Smooth muscle cell (in vitro differentiated cells): ENCODE measurements around the gene PDK1. TPM values are rescaled to one million over a fixed set of nuclear protein-coding genes. Genes with fewer than 3 reads are reported as not detected.

Experiments
- DNase-seq: peaks from one replicate; lab custom pipeline; 2025; ENCODE audit not compliant: unreplicated experiment; lab: John Stamatoyannopoulos, UW
- H2AFZ ChIP-seq: fragments of 200-600 bp; sonication (generic); 2 replicates; pipeline ENCODE4 v1.6.0; 2016; ENCODE audit warnings: antibody characterized with exemption, low read depth, mild to moderate bottlenecking
- H3F3A ChIP-seq: fragments of 200-600 bp; sonication (generic); 2 replicates; pipeline ENCODE4 v1.6.0; 2017; ENCODE audit warnings: antibody characterized with exemption, low read depth
- H3K27ac ChIP-seq: fragments of 200-600 bp; sonication (generic); 2 replicates; pipeline ENCODE4 v1.5.1; 2016; ENCODE audit warnings: low read depth, mild to moderate bottlenecking
- H3K27me3 ChIP-seq: fragments of 200-600 bp; sonication (generic); 2 replicates; pipeline ENCODE4 v1.6.1; 2016; ENCODE audit warnings: low read depth, mild to moderate bottlenecking
- H3K36me3 ChIP-seq: fragments of 200-600 bp; sonication (generic); 2 replicates; pipeline ENCODE4 v1.5.1; 2016; ENCODE audit warnings: low read depth
- H3K4me1 ChIP-seq: fragments of 200-600 bp; sonication (generic); 2 replicates; pipeline ENCODE4 v1.5.1; 2016; ENCODE audit warnings: low read depth
- H3K4me2 ChIP-seq: fragments of 200-600 bp; sonication (generic); 2 replicates; pipeline ENCODE4 v1.6.0; 2016; ENCODE audit warnings: mild to moderate bottlenecking
- H3K4me3 ChIP-seq: fragments of 200-600 bp; sonication (generic); 2 replicates; pipeline ENCODE4 v1.5.1; 2016; ENCODE audit warnings: mild to moderate bottlenecking
- H3K79me2 ChIP-seq: fragments of 200-600 bp; sonication (generic); 2 replicates; pipeline ENCODE4 v1.6.0; 2016; ENCODE audit warnings: low read depth, mild to moderate bottlenecking
- H3K9ac ChIP-seq: fragments of 200-600 bp; sonication (generic); 2 replicates; pipeline ENCODE4 v1.6.0; 2016; ENCODE audit warnings: low read depth
- H3K9me3 ChIP-seq: fragments of 200-600 bp; sonication (generic); replicated peaks from 2 replicates; pipeline ENCODE4 v1.5.1; 2016; ENCODE audit warnings: low read depth
- H4K20me1 ChIP-seq: fragments of 200-600 bp; sonication (generic); 2 replicates; pipeline ENCODE4 v1.6.0; 2016; ENCODE audit warnings: low read depth
- CTCF ChIP-seq: fragments of 200-600 bp; sonication (generic); IDR thresholded peaks from 2 replicates; pipeline ENCODE4 v1.5.1; 2017; ENCODE audit warnings: borderline replicate concordance, mild to moderate bottlenecking, antibody characterized with exemption; ENCODE audit not compliant: insufficient read depth, poor library complexity, severe bottlenecking
- WGBS: methylation state at CpG from one replicate; pipeline ENCODE4 v1.1.7; 2016; ENCODE audit warnings: low lambda C conversion rate; 5-methylcytosine and 5-hydroxymethylcytosine counted together
- polyA plus RNA-seq: library from polyadenylated mRNA; unstranded; fragments of >200 nt; fragmentation: Nextera tagmentation; extraction: Ambion mirVana; gene quantifications from 2 replicates; pipeline ENCODE4 v1.2.1, GENCODE V29; 2016
- total RNA-seq: library from RNA; depleted of rRNA; stranded (reverse); fragments of >200 nt; gene quantifications from 2 replicates; pipeline ENCODE4 v1.2.3, GENCODE V29; 2014

The PDK1 gene
- total and polyA plus RNA-seq, 2 experiments from 2014 or later = 18.0 to 33.9 TPM

- H3K4me2 ChIP-seq = no peak overlapping the region
- H3K27ac ChIP-seq = no peak overlapping the region
- H3F3A ChIP-seq = no peaks in the 10 kb centered on the region
- H3K9ac ChIP-seq = no peak overlapping the region
- H3K27me3 ChIP-seq = no peaks in the 10 kb centered on the region
- no peaks in the 10 kb centered on the region for H3K36me3 ChIP-seq
- H2AFZ ChIP-seq = no peak overlapping the region
- H3K79me2 ChIP-seq = no peaks in the 10 kb centered on the region
- no peaks in the 10 kb centered on the region for H4K20me1 ChIP-seq
- H3K9me3 ChIP-seq = no peaks in the 10 kb centered on the region
- TF ChIP-seq CTCF = no peak
- WGBS = 94% methylated on average over 15 of the region's 15 CpGs
- H3K4me3 ChIP-seq = no peak overlapping the region
- no peak for DNase-seq
- no peaks in the 10 kb centered on the region for H3K4me1 ChIP-seq
These were observed 41.8 kb upstream of the PDK1 start for GRCh38 chr2:172513935-172514586.

DNA sequence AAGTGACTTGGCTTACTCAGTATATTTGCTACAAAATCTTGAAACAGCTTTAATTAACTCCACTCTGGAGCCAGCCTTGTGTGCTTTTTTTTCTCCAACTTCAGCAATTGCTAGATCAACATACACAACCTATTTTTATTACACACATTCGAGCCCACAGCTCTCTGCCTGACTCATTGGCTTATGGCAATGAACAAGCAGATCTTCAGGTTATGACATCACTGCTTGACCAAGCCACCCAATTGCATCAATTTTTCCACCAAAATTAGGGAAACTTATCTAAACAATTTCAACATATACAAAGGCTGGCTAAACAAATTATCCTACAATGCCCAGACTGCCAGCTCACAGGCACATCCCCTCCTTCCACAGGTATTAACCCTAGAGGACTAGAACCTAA is 39.6 kb upstream of the PDK1 start:
- Histone ChIP-seq H4K20me1 (no peaks in the 10 kb centered on the region), H3F3A (no peaks in the 10 kb centered on the region), H3K4me3 (no peak overlapping the region), H3K9me3 (peaks cover 6% of the 10 kb centered on the region), H2AFZ (no peak overlapping the region), H3K27me3 (no peaks in the 10 kb centered on the region), H3K27ac (no peak overlapping the region), H3K9ac (no peak overlapping the region), H3K4me1 (no peaks in the 10 kb centered on the region), H3K4me2 (no peak overlapping the region), H3K79me2 (no peaks in the 10 kb centered on the region), H3K36me3 (no peaks in the 10 kb centered on the region)
- 44% methylated on average over 1 of the region's 1 CpG for WGBS
- TF ChIP-seq CTCF = no peak
- no peak for DNase-seq

- Histone ChIP-seq H2AFZ (no peak overlapping the region), H4K20me1 (no peaks in the 10 kb centered on the region)
- no peak for TF ChIP-seq CTCF
These were observed 36.9 kb upstream of the PDK1 start for GRCh38 chr2:172518995-172519394.

GRCh38 chr2:172525601-172526000 is 30.3 kb upstream of the PDK1 start:
- no peak for TF ChIP-seq CTCF
- no peaks in the 10 kb centered on the region for H3K36me3 ChIP-seq
- no peak overlapping the region for H3K9ac ChIP-seq
- H3K4me2 ChIP-seq = no peak overlapping the region
- no peaks in the 10 kb centered on the region for H3K4me1 ChIP-seq
- no peaks in the 10 kb centered on the region for H3K27me3 ChIP-seq
- WGBS = 94% methylated on average over 4 of the region's 4 CpGs
- no peaks in the 10 kb centered on the region for H3F3A ChIP-seq
- no peak for DNase-seq
- H3K27ac ChIP-seq = no peak overlapping the region
- no peak overlapping the region for H2AFZ ChIP-seq
- H3K9me3 ChIP-seq = no peaks in the 10 kb centered on the region
- H3K79me2 ChIP-seq = no peaks in the 10 kb centered on the region
- no peak overlapping the region for H3K4me3 ChIP-seq
- no peaks in the 10 kb centered on the region for H4K20me1 ChIP-seq

More at GRCh38 chr2:172518995-172519394, 36.9 kb upstream of the PDK1 start:
- H3K36me3 ChIP-seq = no peaks in the 10 kb centered on the region
- no peaks in the 10 kb centered on the region for H3K4me1 ChIP-seq
- no peak overlapping the region for H3K27ac ChIP-seq
- H3K4me3 ChIP-seq = no peak overlapping the region
- DNase-seq = no peak
- H3K9me3 ChIP-seq = peaks cover 6% of the 10 kb centered on the region
- no peaks in the 10 kb centered on the region for H3K79me2 ChIP-seq
- no peaks in the 10 kb centered on the region for H3K27me3 ChIP-seq
- no peak overlapping the region for H3K9ac ChIP-seq
- H3F3A ChIP-seq = no peaks in the 10 kb centered on the region
- no peak overlapping the region for H3K4me2 ChIP-seq
